SK-N-SH (cell line): ENCODE results near the gene AGR3. TPM values are rescaled to one million over a fixed set of nuclear protein-coding genes. Genes with fewer than 3 reads are reported as not detected.

Experiments used
- CTCF ChIA-PET: fragments of 300-600, 350-600 bp; formaldehyde crosslinking; extraction: SDS; loops from one replicate; lab custom pipeline; 2021; lab: Yijun Ruan, JAX
- POLR2A ChIA-PET: fragments of 350-600 bp; sonication (Branson Sonifier 250); formaldehyde crosslinking; extraction: SDS; loops from one replicate; lab custom pipeline; 2020; ENCODE audit warnings: antibody characterized with exemption, inconsistent platforms; lab: Yijun Ruan, JAX
- DNase-seq: peaks from one replicate; pipeline ENCODE4 v3.0.0; 2012
- H2AFZ ChIP-seq: fragments of 200-600 bp; sonication (generic); 2 replicates; pipeline ENCODE4 v1.8.1; 2016; ENCODE audit warnings: antibody characterized with exemption, mild to moderate bottlenecking, low read depth
- H3F3A ChIP-seq: fragments of 200-600 bp; sonication (generic); replicated peaks from 2 replicates; pipeline ENCODE3; 2016; ENCODE audit warnings: antibody characterized with exemption, mild to moderate bottlenecking; ENCODE audit not compliant: insufficient read depth
- H3K27ac ChIP-seq, 2 experiments: fragments of 200-500 bp in 1 of 2; fragments of 200-600 bp in 1 of 2; sonication (Bioruptor generic) in 1 of 2; sonication (generic), shearing (Covaris generic) in 1 of 2; 2 replicates each; pipeline versions ENCODE4 v1.5.1 to v1.6.1; 2014 to 2016; ENCODE audit warnings: low read depth in 2 of 2, inconsistent platforms in 1 of 2, low read length in 1 of 2, mild to moderate bottlenecking in 1 of 2, mixed read lengths in 1 of 2
- H3K27me3 ChIP-seq: fragments of 200-600 bp; sonication (generic), shearing (Covaris generic); 2 replicates; pipeline ENCODE4 v1.6.1; 2016; ENCODE audit warnings: mixed run types; ENCODE audit not compliant: insufficient read depth
- H3K36me3 ChIP-seq, 2 experiments: fragments of 200-500 bp in 1 of 2; fragments of 200-600 bp in 1 of 2; sonication (Bioruptor generic) in 1 of 2; sonication (generic) in 1 of 2; replicated peaks in 1 of 2; 2 replicates each; pipeline versions ENCODE3 to v1.5.1; 2014 to 2016; ENCODE audit warnings: low read length in 1 of 2, mild to moderate bottlenecking in 1 of 2; ENCODE audit not compliant: insufficient read depth in 2 of 2, control insufficient read depth in 1 of 2
- H3K4me1 ChIP-seq, 2 experiments: fragments of 200-500 bp in 1 of 2; fragments of 200-600 bp in 1 of 2; sonication (Bioruptor generic) in 1 of 2; sonication (generic), shearing (Covaris generic) in 1 of 2; 2 replicates each; pipeline versions ENCODE4 v1.5.1 to v1.6.1; 2014 to 2016; ENCODE audit warnings: low read depth in 1 of 2, low read length in 1 of 2, mixed run types in 1 of 2; ENCODE audit not compliant: insufficient read depth in 2 of 2, control insufficient read depth in 1 of 2
- H3K4me2 ChIP-seq: fragments of 200-600 bp; sonication (generic), shearing (Covaris generic); 2 replicates; pipeline ENCODE4 v1.6.1; 2017; ENCODE audit warnings: mixed run types
- H3K4me3 ChIP-seq, 2 experiments: fragments of 200-500 bp in 1 of 2; fragments of 200-600 bp in 1 of 2; sonication (Bioruptor generic) in 1 of 2; sonication (generic), shearing (Covaris generic) in 1 of 2; 2 replicates each; pipeline versions ENCODE4 v1.5.1 to v1.8.1; 2014 to 2016; ENCODE audit warnings: low read depth in 2 of 2, inconsistent platforms in 1 of 2, low read length in 1 of 2, mild to moderate bottlenecking in 1 of 2, mixed read lengths in 1 of 2, moderate library complexity in 1 of 2
- H3K79me2 ChIP-seq: fragments of 200-600 bp; sonication (generic); 2 replicates; pipeline ENCODE4 v1.8.1; 2017; ENCODE audit warnings: mild to moderate bottlenecking; ENCODE audit not compliant: insufficient read depth
- H3K9ac ChIP-seq: fragments of 200-600 bp; sonication (generic); 2 replicates; pipeline ENCODE4 v1.6.1; 2017; ENCODE audit warnings: mixed run types
- H3K9me2 ChIP-seq: fragments of 200-600 bp; sonication (generic); 2 replicates; pipeline ENCODE4 v1.6.1; 2017; ENCODE audit warnings: mixed run types
- H3K9me3 ChIP-seq: fragments of 200-600 bp; sonication (generic); 2 replicates; pipeline ENCODE4 v1.6.1; 2017; ENCODE audit warnings: mixed run types, mild to moderate bottlenecking, moderate library complexity
- H4K20me1 ChIP-seq: fragments of 200-600 bp; sonication (generic); 2 replicates; pipeline ENCODE4 v1.6.1; 2017; ENCODE audit warnings: mild to moderate bottlenecking, mixed run types; ENCODE audit not compliant: insufficient read depth
- CHD2 ChIP-seq: fragments of 150-350 bp; IDR thresholded peaks from 2 replicates; pipeline ENCODE4 v1.6.1; 2018; ENCODE audit warnings: low read length; ENCODE audit not compliant: partially characterized antibody
- ELF1 ChIP-seq: IDR thresholded peaks from 2 replicates; pipeline ENCODE4 v1.4.0; 2012
- FOSL2 ChIP-seq: IDR thresholded peaks from 2 replicates; pipeline ENCODE4 v1.4.0; 2012; ENCODE audit warnings: low read depth, mild to moderate bottlenecking, moderate library complexity, borderline replicate concordance
- FOXM1 ChIP-seq: IDR thresholded peaks from 2 replicates; pipeline ENCODE4 v1.4.0; 2012; ENCODE audit warnings: low read depth, mild to moderate bottlenecking
- GABPA ChIP-seq: IDR thresholded peaks from 2 replicates; pipeline ENCODE4 v1.4.0; 2012; ENCODE audit warnings: low read depth, mild to moderate bottlenecking
- MEF2A ChIP-seq: IDR thresholded peaks from 2 replicates; pipeline ENCODE4 v1.4.0; 2012; ENCODE audit warnings: low read depth, borderline replicate concordance
- MXI1 ChIP-seq: IDR thresholded peaks from 2 replicates; pipeline ENCODE4 v1.6.1; 2012; ENCODE audit warnings: mild to moderate bottlenecking, low read depth, low read length, improper control_type of control experiment
- NFIC ChIP-seq: IDR thresholded peaks from 2 replicates; pipeline ENCODE4 v1.4.0; 2012; ENCODE audit warnings: borderline replicate concordance
- POLR2AphosphoS5 ChIP-seq: IDR thresholded peaks from 2 replicates; pipeline ENCODE4 v1.6.1; 2012; ENCODE audit warnings: low read depth, low read length
- RCOR1 ChIP-seq: fragments of 150-350 bp; IDR thresholded peaks from 2 replicates; pipeline ENCODE4 v1.6.1; 2017; ENCODE audit warnings: antibody characterized with exemption, low read length
- SMC3 ChIP-seq: IDR thresholded peaks from 2 replicates; pipeline ENCODE4 v1.6.1; 2012; ENCODE audit warnings: low read depth, low read length, improper control_type of control experiment
- TAF1 ChIP-seq: IDR thresholded peaks from 2 replicates; pipeline ENCODE4 v1.6.1; 2012; ENCODE audit warnings: low read depth, mild to moderate bottlenecking, low read length, moderate library complexity, borderline replicate concordance
- USF1 ChIP-seq: IDR thresholded peaks from 2 replicates; pipeline ENCODE4 v1.4.0; 2012; ENCODE audit warnings: low read depth, borderline replicate concordance
- YY1 ChIP-seq: IDR thresholded peaks from 2 replicates; pipeline ENCODE4 v1.4.0; 2012; ENCODE audit warnings: low read depth, mild to moderate bottlenecking
- ZBTB33 ChIP-seq: IDR thresholded peaks from 2 replicates; pipeline ENCODE4 v1.4.0; 2012; ENCODE audit warnings: low read depth, borderline replicate concordance
- WGBS: methylation state at CpG from one replicate; pipeline ENCODE4 v1.1.6; 2017; ENCODE audit warnings: low lambda C conversion rate; 5-methylcytosine and 5-hydroxymethylcytosine counted together
- polyA plus RNA-seq, 3 experiments: library from polyadenylated mRNA; depleted of rRNA; stranded (reverse); fragments of >200 nt; gene quantifications; 2 replicates each; pipeline ENCODE4 v1.2.3, GENCODE V29; 2012
- TF ChIP-seq, protein P1 (sequence below): IDR thresholded peaks from 2 replicates; pipeline ENCODE4; 2012
- TF ChIP-seq, protein P2 (sequence below): IDR thresholded peaks from 2 replicates; pipeline ENCODE4 v1.6.1; 2012; ENCODE audit warnings: mild to moderate bottlenecking, low read depth, low read length, moderate library complexity

The AGR3 gene
- polyA plus RNA-seq, 1 of the 3 experiments (the other 2 are of a cell fraction): not detected

- TF ChIP-seq, protein P1, sequence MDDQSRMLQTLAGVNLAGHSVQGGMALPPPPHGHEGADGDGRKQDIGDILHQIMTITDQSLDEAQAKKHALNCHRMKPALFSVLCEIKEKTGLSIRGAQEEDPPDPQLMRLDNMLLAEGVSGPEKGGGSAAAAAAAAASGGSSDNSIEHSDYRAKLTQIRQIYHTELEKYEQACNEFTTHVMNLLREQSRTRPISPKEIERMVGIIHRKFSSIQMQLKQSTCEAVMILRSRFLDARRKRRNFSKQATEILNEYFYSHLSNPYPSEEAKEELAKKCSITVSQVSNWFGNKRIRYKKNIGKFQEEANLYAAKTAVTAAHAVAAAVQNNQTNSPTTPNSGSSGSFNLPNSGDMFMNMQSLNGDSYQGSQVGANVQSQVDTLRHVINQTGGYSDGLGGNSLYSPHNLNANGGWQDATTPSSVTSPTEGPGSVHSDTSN: no peak
- no peak for TF ChIP-seq ZBTB33
- TF ChIP-seq USF1: no peak
- TF ChIP-seq, all 33 proteins: peak for 0
Observed at GRCh38 chr7:16812542-16813231, 69.1 kb downstream of the AGR3 start (continued).

GRCh38 chr7:16811551-16811950 is 70.2 kb downstream of the AGR3 start:
- H3K9ac ChIP-seq: no peak overlapping the region
- no peaks in the 10 kb centered on the region for H3K9me2 ChIP-seq
- POLR2A ChIA-PET: no interaction called here
- WGBS: 40% methylated on average over 2 of the region's 2 CpGs
- TF ChIP-seq TAF1 (no peak), FOSL2 (no peak)
- TF ChIP-seq, protein P1: no peak
- H2AFZ ChIP-seq: no peak overlapping the region
- no peak overlapping the region for H3K27ac ChIP-seq
- DNase-seq: no peak
- H3K4me1 ChIP-seq: no peaks in the 10 kb centered on the region; a peak in 1 of 4 replicates
- H3K36me3 ChIP-seq: no peaks in the 10 kb centered on the region
- no peaks in the 10 kb centered on the region for H3K79me2 ChIP-seq
- H3K4me3 ChIP-seq: no peak overlapping the region
- H4K20me1 ChIP-seq: no peaks in the 10 kb centered on the region
- CTCF ChIA-PET: interaction anchor here (2.9 kb wide), 1 partner anchor 11 kb away, joined by 25 read pairs; no protein-coding TSS in a partner anchor
- peaks cover 19% of the 10 kb centered on the region; the same call in 1 of the 2 replicates for H3K27me3 ChIP-seq
- H3K4me2 ChIP-seq: no peak overlapping the region
- no peaks in the 10 kb centered on the region for H3K9me3 ChIP-seq
- no peaks in the 10 kb centered on the region for H3F3A ChIP-seq

DNA sequence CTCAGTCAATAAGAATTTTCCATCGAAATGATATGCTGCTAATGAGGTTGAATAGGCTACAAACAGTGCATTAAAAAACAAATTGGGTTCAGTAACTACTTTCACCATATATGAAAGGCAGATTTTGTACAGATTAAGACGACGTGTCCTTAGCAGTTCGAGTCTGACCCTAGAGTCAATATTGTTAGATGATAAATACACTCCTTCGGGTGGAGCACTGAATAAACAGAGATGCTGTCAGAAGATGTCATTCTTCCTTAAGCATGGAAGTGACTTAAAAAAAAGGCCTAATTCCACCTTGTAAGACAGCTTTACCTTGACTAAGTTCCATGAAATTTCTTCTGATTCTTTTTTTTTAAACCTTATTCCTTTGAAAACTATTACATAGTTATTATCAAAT is 71.2 kb downstream of the AGR3 start:
- no peaks in the 10 kb centered on the region for H3K79me2 ChIP-seq
- ChIA-PET POLR2A (no interaction called here), CTCF (interaction anchor here (3.4 kb wide), 1 partner anchor 10 kb away, joined by 13 read pairs; no protein-coding TSS in a partner anchor)
- no peaks in the 10 kb centered on the region; a peak in 1 of 4 replicates for H3K4me1 ChIP-seq
- no peak overlapping the region for H3K4me3 ChIP-seq
- H3K27ac ChIP-seq: no peak overlapping the region
- no peak for DNase-seq
- H3K36me3 ChIP-seq: no peaks in the 10 kb centered on the region
- WGBS: 34% methylated on average over 5 of the region's 5 CpGs
- no peak overlapping the region for H3K9ac ChIP-seq
- H2AFZ ChIP-seq: no peak overlapping the region
- H3K4me2 ChIP-seq: no peak overlapping the region
- H3K27me3 ChIP-seq: peaks cover 19% of the 10 kb centered on the region; the same call in 1 of the 2 replicates
- no peaks in the 10 kb centered on the region for H3K9me2 ChIP-seq
- no peaks in the 10 kb centered on the region for H3F3A ChIP-seq
- H3K9me3 ChIP-seq: no peaks in the 10 kb centered on the region
- H4K20me1 ChIP-seq: no peaks in the 10 kb centered on the region
- TF ChIP-seq FOXM1: no peak
- TF ChIP-seq NFIC: no peak
- TF ChIP-seq MEF2A: no peak
- TF ChIP-seq POLR2AphosphoS5: no peak
- no peak for TF ChIP-seq GABPA
- TF ChIP-seq SMC3: no peak
- no peak for TF ChIP-seq ELF1
- TF ChIP-seq MXI1: no peak
- TF ChIP-seq YY1: no peak
- TF ChIP-seq RCOR1: no peak
- no peak for TF ChIP-seq CHD2
- TF ChIP-seq, protein P2, sequence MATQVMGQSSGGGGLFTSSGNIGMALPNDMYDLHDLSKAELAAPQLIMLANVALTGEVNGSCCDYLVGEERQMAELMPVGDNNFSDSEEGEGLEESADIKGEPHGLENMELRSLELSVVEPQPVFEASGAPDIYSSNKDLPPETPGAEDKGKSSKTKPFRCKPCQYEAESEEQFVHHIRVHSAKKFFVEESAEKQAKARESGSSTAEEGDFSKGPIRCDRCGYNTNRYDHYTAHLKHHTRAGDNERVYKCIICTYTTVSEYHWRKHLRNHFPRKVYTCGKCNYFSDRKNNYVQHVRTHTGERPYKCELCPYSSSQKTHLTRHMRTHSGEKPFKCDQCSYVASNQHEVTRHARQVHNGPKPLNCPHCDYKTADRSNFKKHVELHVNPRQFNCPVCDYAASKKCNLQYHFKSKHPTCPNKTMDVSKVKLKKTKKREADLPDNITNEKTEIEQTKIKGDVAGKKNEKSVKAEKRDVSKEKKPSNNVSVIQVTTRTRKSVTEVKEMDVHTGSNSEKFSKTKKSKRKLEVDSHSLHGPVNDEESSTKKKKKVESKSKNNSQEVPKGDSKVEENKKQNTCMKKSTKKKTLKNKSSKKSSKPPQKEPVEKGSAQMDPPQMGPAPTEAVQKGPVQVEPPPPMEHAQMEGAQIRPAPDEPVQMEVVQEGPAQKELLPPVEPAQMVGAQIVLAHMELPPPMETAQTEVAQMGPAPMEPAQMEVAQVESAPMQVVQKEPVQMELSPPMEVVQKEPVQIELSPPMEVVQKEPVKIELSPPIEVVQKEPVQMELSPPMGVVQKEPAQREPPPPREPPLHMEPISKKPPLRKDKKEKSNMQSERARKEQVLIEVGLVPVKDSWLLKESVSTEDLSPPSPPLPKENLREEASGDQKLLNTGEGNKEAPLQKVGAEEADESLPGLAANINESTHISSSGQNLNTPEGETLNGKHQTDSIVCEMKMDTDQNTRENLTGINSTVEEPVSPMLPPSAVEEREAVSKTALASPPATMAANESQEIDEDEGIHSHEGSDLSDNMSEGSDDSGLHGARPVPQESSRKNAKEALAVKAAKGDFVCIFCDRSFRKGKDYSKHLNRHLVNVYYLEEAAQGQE: no peak
